Transverse colon (tissue), 4 donors: Measurements from ENCODE around the gene UBL4A. TPM values are rescaled to one million over a fixed set of nuclear protein-coding genes. Genes with fewer than 3 reads are reported as not detected.

Experiments used
- DNase-seq: peaks from one replicate; pipeline ENCODE4 v3.0.0-alpha.2; 2019
- H3K27ac ChIP-seq, 4 donors: fragments of 200-600 bp; sonication (generic); 2 replicates each; pipeline ENCODE4 v1.5.1; 2016 to 2018; ENCODE audit warnings: inconsistent platforms in 4 of 4
- H3K27me3 ChIP-seq: fragments of 200-600 bp; sonication (generic); 2 replicates; pipeline ENCODE4 v1.5.1; 2017; ENCODE audit warnings: inconsistent platforms
- H3K36me3 ChIP-seq, 4 donors: fragments of 200-600 bp; sonication (generic); 2 replicates each; pipeline ENCODE4 v1.5.1; 2017 to 2019; ENCODE audit warnings: inconsistent platforms in 4 of 4
- H3K4me1 ChIP-seq, 4 donors: fragments of 200-600 bp; sonication (generic); 2 replicates each; pipeline ENCODE4 v1.5.1; 2017 to 2020; ENCODE audit warnings: inconsistent platforms in 4 of 4
- H3K4me3 ChIP-seq, 4 donors: fragments of 200-600 bp; sonication (generic); 1 replicate in 1 of 4; 2 replicates in 3 of 4; pipeline versions ENCODE4 v1.5.1 to v1.6.1; 2017 to 2019; ENCODE audit warnings: inconsistent platforms in 4 of 4
- H3K9me3 ChIP-seq, 2 donors: fragments of 200-600 bp; sonication (generic); 2 replicates each; pipeline ENCODE4 v1.5.1; 2017 to 2019; ENCODE audit warnings: inconsistent platforms in 2 of 2
- CTCF ChIP-seq, 5 experiments: fragments of 200-600 bp in 3 of 5; fragments of 450-650 bp in 2 of 5; sonication (generic) in 3 of 5; IDR thresholded peaks; 1 replicate in 2 of 5; 2 replicates in 3 of 5; pipeline ENCODE4 v1.5.1; 2016 to 2017; ENCODE audit warnings: antibody characterized with exemption in 5 of 5, inconsistent platforms in 3 of 5, mild to moderate bottlenecking in 2 of 5, moderate library complexity in 1 of 5
- EP300 ChIP-seq: sonication (generic); formaldehyde crosslinking; IDR thresholded peaks from one replicate; pipeline ENCODE4 v1.6.1; 2017; ENCODE audit warnings: antibody characterized with exemption, low read depth
- POLR2A ChIP-seq: fragments of 450-650 bp; IDR thresholded peaks from one replicate; pipeline ENCODE4 v1.6.1; 2016; ENCODE audit warnings: antibody characterized with exemption, mild to moderate bottlenecking, moderate library complexity
- POLR2AphosphoS5 ChIP-seq, 3 donors: sonication (generic); formaldehyde crosslinking; IDR thresholded peaks; one replicate each; pipeline ENCODE4 v1.6.1; 2016; ENCODE audit warnings: antibody characterized with exemption in 3 of 3
- WGBS, 2 donors: methylation state at CpG; one replicate each; pipeline ENCODE4 v1.1.5; 2018; ENCODE audit warnings: low coverage in 1 of 2; 5-methylcytosine and 5-hydroxymethylcytosine counted together
- in situ Hi-C, 4 donors: fragments of 200-750 bp; cut with MboI; loops; one replicate each; pipeline versions ENCODE4 v1.15.0 to v1.15.1; 2017; ENCODE audit warnings: low sequenced_read_pairs in 3 of 4, low pct_ligation_motif_present in 1 of 4, low pct_unique_long_range_greater_than_20kb in 1 of 4
- intact Hi-C: fragments of 100-400 bp; cut with DNase I; formaldehyde crosslinking; loops from one replicate; pipeline ENCODE4 v1.15.1; 2023; ENCODE audit warnings: low total_unique reads
- total RNA-seq, 4 donors: library from RNA; depleted of rRNA; stranded (reverse); fragments of >200 nt; gene quantifications; one replicate each; pipeline ENCODE4 v1.1.0, GENCODE V29; 2016

The UBL4A gene
- total RNA-seq, 4 donors from 2014 or later = 19.9 to 50.7 (median 42.7) TPM

- no peak overlapping the region for H3K27ac ChIP-seq
- H3K4me3 ChIP-seq = no peak overlapping the region
- TF ChIP-seq POLR2A (no peak), POLR2AphosphoS5 (IDR thresholded peaks at IDR 0.05) (no peak), CTCF (IDR thresholded peaks at IDR 0.05) (no peak), EP300 (no peak)
- no peaks in the 10 kb centered on the region for H3K9me3 ChIP-seq
- H3K36me3 ChIP-seq = no peaks in the 10 kb centered on the region
- in situ Hi-C loops = no loop called here
- no peaks in the 10 kb centered on the region for H3K4me1 ChIP-seq
- no peaks in the 10 kb centered on the region for H3K27me3 ChIP-seq
- DNase-seq = no peak
- WGBS, 2 donors = 86 to 93% methylated on average over 3 to 5 of the region's 5 CpGs
- intact Hi-C loops = no loop called here
Measured at GRCh38 chrX:154509455-154509854, 23.0 kb upstream of the UBL4A start.

GRCh38 chrX:154508384-154508745, 21.9 kb upstream of the UBL4A start:
- Histone ChIP-seq H3K36me3 (no peaks in the 10 kb centered on the region), H3K4me1 (no peaks in the 10 kb centered on the region), H3K9me3 (no peaks in the 10 kb centered on the region), H3K27ac (no peak overlapping the region), H3K27me3 (no peaks in the 10 kb centered on the region), H3K4me3 (no peak overlapping the region)
- WGBS, 2 donors = 89% methylated on average over 12 of the region's 13 CpGs; no CpG with 5 or more reads in 1 of the 2 donors
- in situ Hi-C loops (no loop called here), intact Hi-C loops (no loop called here)
- TF ChIP-seq CTCF (IDR thresholded peaks at IDR 0.05) (no peak), POLR2AphosphoS5 (IDR thresholded peaks at IDR 0.05) (no peak), POLR2A (no peak), EP300 (no peak)
- no peak for DNase-seq

- DNase-seq = no peak
- Histone ChIP-seq H3K27me3 (no peaks in the 10 kb centered on the region), H3K36me3 (no peaks in the 10 kb centered on the region), H3K4me3 (no peak overlapping the region), H3K9me3 (no peaks in the 10 kb centered on the region), H3K27ac (no peak overlapping the region), H3K4me1 (no peaks in the 10 kb centered on the region)
- 87% methylated on average over 24 of the region's 24 CpGs; no CpG with 5 or more reads in 1 of the 2 donors for WGBS, 2 donors
- no peak for TF ChIP-seq CTCF (IDR thresholded peaks at IDR 0.05)
- TF ChIP-seq POLR2AphosphoS5 (IDR thresholded peaks at IDR 0.05) = no peak
- no peak for TF ChIP-seq EP300
- no peak for TF ChIP-seq POLR2A
- in situ Hi-C loops (no loop called here), intact Hi-C loops (no loop called here)
Measured at GRCh38 chrX:154507673-154508383, 21.4 kb upstream of the UBL4A start.

GRCh38 chrX:154506483-154507332, 20.3 kb upstream of the UBL4A start:
- Histone ChIP-seq H3K27ac (no peak overlapping the region), H3K27me3 (no peaks in the 10 kb centered on the region), H3K4me1 (no peaks in the 10 kb centered on the region), H3K36me3 (no peaks in the 10 kb centered on the region), H3K9me3 (no peaks in the 10 kb centered on the region), H3K4me3 (no peak overlapping the region)
- WGBS, 2 donors = 91% methylated on average over 33 of the region's 37 CpGs; no CpG with 5 or more reads in 1 of the 2 donors
- TF ChIP-seq EP300 (no peak), POLR2AphosphoS5 (IDR thresholded peaks at IDR 0.05) (no peak), CTCF (IDR thresholded peaks at IDR 0.05) (no peak), POLR2A (no peak)
- DNase-seq = no peak
- intact Hi-C loops = no loop called here
- in situ Hi-C loops = no loop called here
